Neutrophil (primary cell): ENCODE data around the gene TIMM17A.

Experiments used
- H3K27ac ChIP-seq: fragments of 200-600 bp; sonication (generic); 2 replicates; pipeline ENCODE4 v1.5.1; 2016; ENCODE audit warnings: mild to moderate bottlenecking, moderate library complexity
- H3K27me3 ChIP-seq: fragments of 200-600 bp; sonication (generic); 2 replicates; pipeline ENCODE4 v1.6.0; 2016; ENCODE audit warnings: mild to moderate bottlenecking
- H3K36me3 ChIP-seq: fragments of 200-600 bp; sonication (generic); 2 replicates; pipeline ENCODE4 v1.5.1; 2017
- H3K4me1 ChIP-seq, 2 experiments: fragments of 200-600 bp in 1 of 2; sonication (generic) in 1 of 2; 1 replicate in 1 of 2; 2 replicates in 1 of 2; pipeline versions ENCODE4 v1.5.1 to v1.6.1; 2013 to 2016; ENCODE audit warnings: low read depth in 1 of 2, low read length in 1 of 2, mild to moderate bottlenecking in 1 of 2, moderate library complexity in 1 of 2; ENCODE audit not compliant: control insufficient read depth in 1 of 2, insufficient read depth in 1 of 2
- H3K4me3 ChIP-seq, 2 experiments: fragments of 200-600 bp in 1 of 2; sonication (generic) in 1 of 2; 1 replicate in 1 of 2; 2 replicates in 1 of 2; pipeline ENCODE4 v1.5.1; 2013 to 2016; ENCODE audit warnings: low read depth in 1 of 2, low read length in 1 of 2, mild to moderate bottlenecking in 1 of 2, moderate library complexity in 1 of 2
- H3K9me3 ChIP-seq: fragments of 200-600 bp; sonication (generic); 2 replicates; pipeline ENCODE4 v1.5.1; 2016
- CTCF ChIP-seq: fragments of 200-600 bp; sonication (generic); IDR thresholded peaks from 2 replicates; pipeline ENCODE4 v1.5.1; 2016; ENCODE audit warnings: antibody characterized with exemption

The TIMM17A gene

GRCh38 chr1:201999625-202000238 is 44.4 kb downstream of the TIMM17A start:
- no peak overlapping the region for H3K4me3 ChIP-seq
- no peaks in the 10 kb centered on the region for H3K4me1 ChIP-seq
- H3K27me3 ChIP-seq = no peaks in the 10 kb centered on the region
- peaks cover 94% of the 10 kb centered on the region for H3K36me3 ChIP-seq
- H3K9me3 ChIP-seq = no peaks in the 10 kb centered on the region
- TF ChIP-seq CTCF = peak; percentile 53
- no peak overlapping the region for H3K27ac ChIP-seq

GRCh38 chr1:202002507-202002906 is 47.2 kb downstream of the TIMM17A start:
- Histone ChIP-seq H3K4me3 (no peak overlapping the region), H3K9me3 (no peaks in the 10 kb centered on the region), H3K4me1 (no peaks in the 10 kb centered on the region), H3K27me3 (no peaks in the 10 kb centered on the region), H3K27ac (no peak overlapping the region), H3K36me3 (peaks cover 93% of the 10 kb centered on the region)
- no peak for TF ChIP-seq CTCF

- no peak overlapping the region for H3K27ac ChIP-seq
- H3K4me3 ChIP-seq = no peak overlapping the region
- no peaks in the 10 kb centered on the region for H3K27me3 ChIP-seq
- H3K9me3 ChIP-seq = no peaks in the 10 kb centered on the region
- TF ChIP-seq CTCF = no peak
- no peaks in the 10 kb centered on the region for H3K4me1 ChIP-seq
- peaks cover 86% of the 10 kb centered on the region for H3K36me3 ChIP-seq
These were observed 49.4 kb downstream of the TIMM17A start for GRCh38 chr1:202004711-202005110.

- Histone ChIP-seq H3K27ac (no peak overlapping the region), H3K4me1 (no peaks in the 10 kb centered on the region), H3K36me3 (peaks cover 74% of the 10 kb centered on the region), H3K4me3 (no peak overlapping the region), H3K27me3 (no peaks in the 10 kb centered on the region), H3K9me3 (no peaks in the 10 kb centered on the region)
- TF ChIP-seq CTCF = no peak
These were observed 50.7 kb downstream of the TIMM17A start for GRCh38 chr1:202005958-202006357.

GRCh38 chr1:202007304-202007703 is 52.0 kb downstream of the TIMM17A start:
- no peak overlapping the region for H3K4me3 ChIP-seq
- H3K4me1 ChIP-seq = no peaks in the 10 kb centered on the region
- H3K27ac ChIP-seq = no peak overlapping the region
- H3K36me3 ChIP-seq = peaks cover 60% of the 10 kb centered on the region
- no peaks in the 10 kb centered on the region for H3K9me3 ChIP-seq
- H3K27me3 ChIP-seq = no peaks in the 10 kb centered on the region
- no peak for TF ChIP-seq CTCF
